ENCODE measurements around the gene GAMT.

DNA sequence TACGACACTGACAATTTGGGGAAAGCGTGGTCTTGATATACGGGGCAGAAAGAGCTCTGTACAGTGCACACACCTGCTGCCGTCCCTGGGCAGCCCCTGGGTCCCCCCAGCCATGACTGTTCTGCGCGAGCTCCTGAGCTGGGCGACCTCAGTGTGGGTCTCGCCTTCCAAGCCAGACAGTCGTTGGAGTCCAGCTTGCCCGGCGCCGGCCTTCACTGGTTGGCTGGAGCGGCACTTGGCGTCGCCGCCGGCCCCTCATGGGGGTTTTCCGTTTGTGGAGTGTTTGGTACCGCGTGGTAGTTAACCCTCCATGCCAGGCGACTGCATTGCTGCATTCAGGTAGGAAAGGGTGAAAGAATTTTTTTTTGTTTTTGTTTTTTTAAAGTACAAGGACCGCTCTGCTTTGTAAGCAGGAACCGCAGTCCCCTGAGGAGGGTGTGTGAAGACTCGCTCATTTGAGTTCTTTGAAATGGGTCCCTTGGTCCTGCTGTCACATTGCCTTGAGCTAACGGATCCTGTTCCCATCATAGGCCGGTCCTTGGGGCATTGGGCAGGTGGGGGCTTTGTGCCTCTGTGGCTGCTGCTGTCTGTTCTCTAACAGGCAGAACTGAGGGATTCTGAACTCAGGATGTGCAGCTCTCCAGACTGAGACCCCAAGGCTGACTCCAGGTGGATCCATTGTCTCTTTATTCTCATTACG, 26.0 kb upstream of the GAMT start:
- TF ChIP-seq CTCF (IDR thresholded peaks at IDR 0.05; ENCODE audit: borderline replicate concordance, extremely low read depth, low read length, poor library complexity, severe bottlenecking) (no peak), EZH2 (IDR thresholded peaks at IDR 0.05; ENCODE audit: borderline replicate concordance, low read depth, low read length, severe bottlenecking) (no peak)
